HCT116 (cell line): ENCODE measurements around the gene CAPN15. TPM values are rescaled to one million over a fixed set of nuclear protein-coding genes. Genes with fewer than 3 reads are reported as not detected.

Experiments used
- ATAC-seq: fragments of 200-7000 bp; cut with Tn5 transposase; 2 replicates; pipeline ENCODE4 v1.9.1; 2020; ENCODE audit warnings: mild to moderate bottlenecking, moderate library complexity
- BruUV-seq: library from RNA; stranded (reverse); fragments of 400-500 nt; replicated peaks from 2 replicates; lab custom pipeline; 2021; lab: Mats Ljungman, UMichigan
- CTCF ChIA-PET: fragments of 300-600 bp; sonication (Branson Sonifier 250); formaldehyde crosslinking; loops from one replicate; lab custom pipeline; 2021; ENCODE audit warnings: antibody characterized with exemption; lab: Charles Lee
- POLR2A ChIA-PET: fragments of 300-600, 350-600 bp; sonication (Branson Sonifier 250); formaldehyde crosslinking; loops from one replicate; lab custom pipeline; 2021; ENCODE audit warnings: antibody characterized with exemption; lab: Charles Lee
- RAD21 ChIA-PET, 2 experiments: fragments of 300-600 bp; sonication (Branson Sonifier 250); formaldehyde crosslinking; loops; one replicate each; lab custom pipeline; 2023; ENCODE audit warnings: low total read pairs in 2 of 2; ENCODE audit not compliant: uncharacterized antibody in 2 of 2, unreplicated experiment in 2 of 2, low non-redundant PET in 1 of 2; lab: Charles Lee
- DNase-seq: peaks from one replicate; pipeline ENCODE4 v3.0.0-alpha.2; 2010; ENCODE audit warnings: low read depth, low spot score
- H2AFZ ChIP-seq: fragments of 200-600 bp; shearing (Covaris generic), sonication (generic); 2 replicates; pipeline ENCODE4 v1.6.1; 2017; ENCODE audit warnings: low read depth, mixed run types, mixed read lengths, antibody characterized with exemption, low read length; ENCODE audit not compliant: poor library complexity, severe bottlenecking
- H3K27ac ChIP-seq: 2 replicates; pipeline ENCODE4 v1.5.1; 2012; ENCODE audit warnings: low read depth, low read length
- H3K27me3 ChIP-seq: fragments of 200-600 bp; sonication (generic); 2 replicates; pipeline ENCODE4 v1.6.1; 2016; ENCODE audit warnings: mixed run types, low read length, mixed read lengths; ENCODE audit not compliant: insufficient read depth
- H3K36me3 ChIP-seq, 2 experiments: fragments of 200-500 bp in 1 of 2; fragments of 200-600 bp in 1 of 2; sonication (Bioruptor generic) in 1 of 2; sonication (generic) in 1 of 2; 2 replicates each; pipeline versions ENCODE4 v1.5.1 to v1.6.1; 2014 to 2016; ENCODE audit warnings: low read length in 2 of 2, inconsistent platforms in 1 of 2, mixed read lengths in 1 of 2, mixed run types in 1 of 2; ENCODE audit not compliant: insufficient read depth in 2 of 2, control insufficient read depth in 1 of 2
- H3K4me1 ChIP-seq, 2 experiments: fragments of 200-600 bp in 1 of 2; sonication (generic) in 1 of 2; 2 replicates each; pipeline versions ENCODE4 v1.5.1 to v1.6.1; 2012 to 2017; ENCODE audit warnings: low read length in 2 of 2, inconsistent platforms in 1 of 2, mild to moderate bottlenecking in 1 of 2, mixed read lengths in 1 of 2, mixed run types in 1 of 2, moderate library complexity in 1 of 2; ENCODE audit not compliant: insufficient read depth in 2 of 2, control insufficient read depth in 1 of 2
- H3K4me2 ChIP-seq: fragments of 200-600 bp; sonication (generic); 2 replicates; pipeline ENCODE4 v1.6.1; 2017; ENCODE audit warnings: mixed run types, low read length, mixed read lengths
- H3K4me3 ChIP-seq, 2 experiments: fragments of 200-600 bp in 1 of 2; sonication (generic) in 1 of 2; replicated peaks in 1 of 2; 2 replicates each; pipeline ENCODE4 v1.5.1; 2011 to 2016; ENCODE audit warnings: low read length in 2 of 2, control low read depth in 1 of 2, low read depth in 1 of 2, mild to moderate bottlenecking in 1 of 2, mixed read lengths in 1 of 2, mixed run types in 1 of 2
- H3K79me2 ChIP-seq: fragments of 200-600 bp; sonication (generic); 2 replicates; pipeline ENCODE4 v1.6.1; 2017; ENCODE audit warnings: mild to moderate bottlenecking, mixed run types, low read length, moderate library complexity, mixed read lengths; ENCODE audit not compliant: insufficient read depth
- H3K9ac ChIP-seq: fragments of 200-600 bp; sonication (generic); 2 replicates; pipeline ENCODE4 v1.6.1; 2016; ENCODE audit warnings: low read length, mixed read lengths
- H3K9me2 ChIP-seq: fragments of 200-600 bp; sonication (generic), shearing (Covaris generic); 2 replicates; pipeline ENCODE4 v1.6.1; 2017; ENCODE audit warnings: mixed run types, mild to moderate bottlenecking, moderate library complexity; ENCODE audit not compliant: insufficient read depth
- H3K9me3 ChIP-seq, 2 experiments: fragments of 200-500 bp in 1 of 2; fragments of 200-600 bp in 1 of 2; sonication (Bioruptor generic) in 1 of 2; sonication (generic) in 1 of 2; 2 replicates each; pipeline ENCODE4 v1.6.1; 2014 to 2017; ENCODE audit warnings: low read length in 2 of 2, mixed read lengths in 2 of 2, inconsistent platforms in 1 of 2, low read depth in 1 of 2, mild to moderate bottlenecking in 1 of 2, mixed run types in 1 of 2, moderate library complexity in 1 of 2; ENCODE audit not compliant: control insufficient read depth in 1 of 2, insufficient read depth in 1 of 2
- H4K20me1 ChIP-seq: fragments of 200-600 bp; sonication (generic), shearing (Covaris generic); 2 replicates; pipeline ENCODE4 v1.6.1; 2017; ENCODE audit warnings: mixed run types, mild to moderate bottlenecking, moderate library complexity; ENCODE audit not compliant: insufficient read depth
- CEBPB ChIP-seq: IDR thresholded peaks from 2 replicates; pipeline ENCODE4 v1.6.1; 2012; ENCODE audit warnings: low read depth
- CTCF ChIP-seq, 3 experiments: fragments of 200-600 bp in 1 of 3; sonication (generic) in 1 of 3; IDR thresholded peaks in 2 of 3; conservative IDR thresholded peaks in 1 of 3; 2 replicates each; pipeline ENCODE4 v1.5.1; 2012 to 2017; ENCODE audit warnings: low read depth in 2 of 3, low read length in 2 of 3, antibody characterized with exemption in 1 of 3, borderline replicate concordance in 1 of 3, control low read depth in 1 of 3, mild to moderate bottlenecking in 1 of 3, mixed read lengths in 1 of 3, mixed run types in 1 of 3, moderate library complexity in 1 of 3; ENCODE audit not compliant: insufficient read depth in 1 of 3
- EZH2 ChIP-seq: fragments of 200-600 bp; sonication (generic); IDR thresholded peaks from 2 replicates; pipeline ENCODE4 v1.6.1; 2017; ENCODE audit warnings: antibody characterized with exemption, mixed run types
- RAD21 ChIP-seq: IDR thresholded peaks from 2 replicates; pipeline ENCODE4 v1.6.1; 2012; ENCODE audit warnings: low read depth, mild to moderate bottlenecking
- SRF ChIP-seq: IDR thresholded peaks from 2 replicates; pipeline ENCODE4 v1.6.1; 2012; ENCODE audit warnings: low read depth
- YY1 ChIP-seq: IDR thresholded peaks from 2 replicates; pipeline ENCODE4 v1.6.1; 2011; ENCODE audit warnings: low read length, low read depth, moderate library complexity, mild to moderate bottlenecking; ENCODE audit not compliant: insufficient replicate concordance; ENCODE audit errors: extremely low read depth
- ZBTB33 ChIP-seq: IDR thresholded peaks from 2 replicates; pipeline ENCODE4 v1.6.1; 2011; ENCODE audit warnings: mild to moderate bottlenecking, low read length, moderate library complexity; ENCODE audit not compliant: insufficient replicate concordance; ENCODE audit errors: extremely low read depth
- ZFX ChIP-seq: fragments of 450-650 bp; IDR thresholded peaks from 2 replicates; pipeline ENCODE4 v1.6.1; 2017
- intact Hi-C: fragments of 100-400 bp; cut with micrococcal nuclease; formaldehyde crosslinking; loops from 2 replicates; pipeline ENCODE4 v1.10.0; 2022
- total RNA-seq: library from RNA; stranded (reverse); gene quantifications from one replicate; pipeline ENCODE4 v1.2.1, GENCODE V29; 2021; ENCODE audit not compliant: unreplicated experiment

The CAPN15 gene
- total RNA-seq, 1 experiment from 2014 or later, result 39.0 TPM

GRCh38 chr16:590188-590814, 62.8 kb downstream of the CAPN15 start:
- Histone ChIP-seq H3K9me2 (no peaks in the 10 kb centered on the region), H3K9me3 (no peaks in the 10 kb centered on the region), H4K20me1 (no peaks in the 10 kb centered on the region), H3K27me3 (no peaks in the 10 kb centered on the region), H3K4me3 (peak overlapping the region; percentile 64 to 69), H3K4me2 (peak overlapping the region; percentile 77), H2AFZ (no peak overlapping the region), H3K79me2 (peaks cover 33% of the 10 kb centered on the region; the same call in 1 of the 2 replicates), H3K4me1 (peaks cover 31 to 46% of the 10 kb centered on the region in 2 experiments), H3K9ac (peak overlapping the region; percentile 69), H3K27ac (peak overlapping the region; percentile 69; the same call in 1 of the 2 replicates), H3K36me3 (no peaks in the 10 kb centered on the region)
- DNase-seq (no peak), ATAC-seq (no peak)
- intact Hi-C loops, result loop anchor here (5.0 kb wide), 1 partner anchor 37 kb away; no protein-coding TSS in a partner anchor
- ChIA-PET RAD21 (no interaction called here), POLR2A (no interaction called here), CTCF (no interaction called here)
- TF ChIP-seq ZFX (peak; percentile 41; the same call in 1 of the 2 replicates), CTCF (IDR thresholded peaks at IDR 0.05 in 2 of 3, conservative IDR thresholded peaks at IDR 0.05 in 1 of 3; ENCODE audit: borderline replicate concordance in 1 of 3, insufficient read depth in 1 of 3, low read depth in 2 of 3, low read length in 2 of 3) (no peak)
- BruUV-seq, result no TSS peak

- TF ChIP-seq CEBPB (no peak), YY1 (no peak), SRF (no peak), RAD21 (no peak), ZBTB33 (no peak), EZH2 (no peak), ZFX (no peak)
- DNase-seq (no peak), ATAC-seq (no peak)
- no TSS peak for BruUV-seq
- RAD21 ChIA-PET, result no interaction called here
- POLR2A ChIA-PET, result no interaction called here
- H3K9me3 ChIP-seq, result no peaks in the 10 kb centered on the region
- intact Hi-C loops, result loop anchor here (5.0 kb wide), 1 partner anchor 36 kb away; no protein-coding TSS in a partner anchor
- peaks cover 33% of the 10 kb centered on the region; the same call in 1 of the 2 replicates for H3K79me2 ChIP-seq
- peak overlapping the region; percentile 69; the same call in 1 of the 2 replicates for H3K27ac ChIP-seq
- peaks cover 30 to 41% of the 10 kb centered on the region in 2 experiments for H3K4me1 ChIP-seq
- no peak overlapping the region for H2AFZ ChIP-seq
- no peaks in the 10 kb centered on the region for H3K27me3 ChIP-seq
- H3K4me3 ChIP-seq, result peak overlapping the region; percentile 64 to 69
- no peaks in the 10 kb centered on the region for H3K9me2 ChIP-seq
- H3K36me3 ChIP-seq, result no peaks in the 10 kb centered on the region
- peak overlapping the region; percentile 69 for H3K9ac ChIP-seq
- CTCF ChIA-PET, result no interaction called here
- peak overlapping the region; percentile 77 for H3K4me2 ChIP-seq
- no peaks in the 10 kb centered on the region for H4K20me1 ChIP-seq
Observed at GRCh38 chr16:590815-591200, 63.3 kb downstream of the CAPN15 start.
